ENCODE measurements around the gene SCNM1. TPM values are rescaled to one million over a fixed set of nuclear protein-coding genes. Genes with fewer than 3 reads are reported as not detected.

The SCNM1 gene
- total RNA-seq = 10 to 100 TPM; 83.4 to 87.2 TPM

- ChIA-PET CTCF (interaction anchor here (0.6 to 1.4 kb wide), 4 partner anchors 9 to 119 kb away, joined by 3 to 11 read pairs (median 3); no protein-coding TSS in a partner anchor), POLR2A (interaction anchor here (0.9 kb wide), 1 partner anchor 24 kb away, joined by 3 read pairs; the partner anchor contains the start of gene VPS72)
Observed at GRCh38 chr1:151165738-151166504, at the start of gene SCNM1, which contains the start of gene LYSMD1. SCNM1 (plus strand) TSS chr1:151166144; CDS start chr1:151166153, 9 bp downstream. LYSMD1 (minus strand) TSS chr1:151165902; CDS start chr1:151165258, 644 bp downstream.

- CTCF ChIA-PET = interaction anchor here (0.5 to 0.7 kb wide), 5 partner anchors 18 to 921 kb away, joined by 3 to 4 read pairs (median 3); no protein-coding TSS in a partner anchor
- POLR2A ChIA-PET = no interaction called here
Observed at GRCh38 chr1:151124763-151125403, 41.1 kb upstream of the SCNM1 start.

- ChIA-PET CTCF (interaction anchor here (0.6 to 1.3 kb wide), 2 partner anchors 42 to 99 kb away, joined by 3 to 4 read pairs; no protein-coding TSS in a partner anchor), POLR2A (interaction anchor here (0.6 kb wide), 1 partner anchor 13 kb away, joined by 10 read pairs; no protein-coding TSS in a partner anchor)
Observed at GRCh38 chr1:151128800-151129199, 37.1 kb upstream of the SCNM1 start.

GRCh38 chr1:151130987-151131586, 34.9 kb upstream of the SCNM1 start:
- ChIA-PET POLR2A (interaction anchor here (0.7 to 0.9 kb wide), 2 partner anchors 16 to 19 kb away, joined by 3 to 4 read pairs; no protein-coding TSS in a partner anchor), CTCF (interaction anchor here (0.6 to 1.5 kb wide), 5 partner anchors 14 to 170 kb away, joined by 3 to 12 read pairs (median 3); partner anchors contain the start of gene TNFAIP8L2)

- CTCF ChIA-PET = interaction anchor here (0.8 to 1.5 kb wide), 2 partner anchors 14 to 32 kb away, joined by 3 to 12 read pairs; no protein-coding TSS in a partner anchor
- POLR2A ChIA-PET = interaction anchor here (0.7 kb wide), 1 partner anchor 15 kb away, joined by 3 read pairs; no protein-coding TSS in a partner anchor
Observed at GRCh38 chr1:151131701-151132334, 34.1 kb upstream of the SCNM1 start.

- POLR2A ChIA-PET = no interaction called here
Observed at GRCh38 chr1:151132335-151133017, 33.5 kb upstream of the SCNM1 start.

GRCh38 chr1:151133018-151133806, 32.7 kb upstream of the SCNM1 start:
- CTCF ChIA-PET = no interaction called here
- POLR2A ChIA-PET = no interaction called here

More at GRCh38 chr1:151132335-151133017, 33.5 kb upstream of the SCNM1 start:
- CTCF ChIA-PET = no interaction called here

GRCh38 chr1:151134396-151134795, 31.5 kb upstream of the SCNM1 start:
- POLR2A ChIA-PET = interaction anchor here (0.5 kb wide), 1 partner anchor 53 kb away, joined by 3 read pairs; no protein-coding TSS in a partner anchor
- CTCF ChIA-PET = interaction anchor here (0.6 kb wide), 1 partner anchor 23 kb away, joined by 4 read pairs; no protein-coding TSS in a partner anchor

- POLR2A ChIA-PET = interaction anchor here (0.5 kb wide), 1 partner anchor 53 kb away, joined by 3 read pairs; no protein-coding TSS in a partner anchor
- CTCF ChIA-PET = interaction anchor here (0.6 to 1.2 kb wide), 2 partner anchors 35 to 397 kb away, joined by 3 read pairs; no protein-coding TSS in a partner anchor
Observed at GRCh38 chr1:151134991-151135390, 31.0 kb upstream of the SCNM1 start.

- ChIA-PET POLR2A (no interaction called here), CTCF (interaction anchor here (0.5 to 1.2 kb wide), 4 partner anchors 21 to 396 kb away, joined by 3 read pairs; partner anchors contain the start of gene TNFAIP8L2)
Observed at GRCh38 chr1:151135433-151136385, 30.2 kb upstream of the SCNM1 start.

- CTCF ChIA-PET = no interaction called here
- POLR2A ChIA-PET = no interaction called here
Observed at GRCh38 chr1:151137789-151138188, 28.2 kb upstream of the SCNM1 start.

- CTCF ChIA-PET = interaction anchor here (0.7 to 2.1 kb wide), 2 partner anchors 9 to 13 kb away, joined by 3 to 6 read pairs; no protein-coding TSS in a partner anchor
- POLR2A ChIA-PET = interaction anchor here (0.6 kb wide), 1 partner anchor 553 kb away, joined by 9 read pairs; no protein-coding TSS in a partner anchor
Observed at GRCh38 chr1:151142411-151143056, 23.4 kb upstream of the SCNM1 start.

GRCh38 chr1:151143057-151143435, 22.9 kb upstream of the SCNM1 start:
- POLR2A ChIA-PET = no interaction called here
- CTCF ChIA-PET = interaction anchor here (0.6 to 2.1 kb wide), 3 partner anchors 8 to 61 kb away, joined by 3 to 6 read pairs (median 4); no protein-coding TSS in a partner anchor

GRCh38 chr1:151143986-151144385, 22.0 kb upstream of the SCNM1 start:
- ChIA-PET POLR2A (no interaction called here), CTCF (interaction anchor here (1.2 to 2.1 kb wide), 2 partner anchors 11 to 83 kb away, joined by 3 to 6 read pairs; partner anchors contain the start of gene MLLT11)

- CTCF ChIA-PET = interaction anchor here (1.2 to 2.1 kb wide), 3 partner anchors 11 to 84 kb away, joined by 3 to 6 read pairs (median 3); partner anchors contain the start of gene MLLT11
- POLR2A ChIA-PET = no interaction called here
Observed at GRCh38 chr1:151144474-151145303, 21.3 kb upstream of the SCNM1 start.
